ENCODE data around the gene IL31.
A peak's percentile ranks its signal among the peaks of the same experiment; 100 is the strongest.
"Not testable (repeated sequence)": the region's sequence is repeated elsewhere in the genome, so short reads cannot be mapped to it uniquely, and the experiment has no call there.

IL31 gene

DNA sequence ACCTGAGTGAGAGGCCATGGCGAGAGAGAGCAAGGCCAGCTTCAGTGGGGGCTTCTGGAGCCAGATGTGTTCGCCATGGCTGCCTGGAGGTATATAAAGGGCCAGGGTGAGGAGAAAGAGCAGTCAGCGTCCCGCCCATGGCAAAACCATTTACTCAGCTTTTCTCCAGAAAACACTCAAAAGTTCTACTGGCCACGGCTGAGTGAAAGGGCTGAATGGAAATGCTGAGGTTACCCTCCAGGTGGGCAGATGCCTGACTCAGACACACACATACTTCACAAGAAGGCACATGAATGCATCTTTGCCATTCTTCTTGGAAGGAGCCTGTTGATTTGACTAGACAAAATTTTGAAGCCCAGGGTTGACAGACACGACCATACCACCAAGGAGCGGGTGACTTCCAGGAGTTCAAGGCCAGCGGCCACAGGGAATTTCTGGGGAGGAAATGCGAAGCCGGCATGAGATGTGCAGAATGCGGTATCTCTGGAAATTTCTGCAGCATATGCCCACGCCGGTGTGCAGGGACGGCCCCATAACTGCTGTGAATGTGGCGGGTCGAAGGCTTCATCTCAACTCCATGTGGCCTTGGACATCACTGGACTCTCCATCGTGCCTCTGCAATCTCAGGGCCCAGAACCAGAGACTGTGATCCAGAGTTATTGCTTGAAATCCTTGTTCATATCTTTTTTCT lies at the start of gene IL31:
Gene IL31 (minus strand): TSS at position 67 of the 691 bp plus-strand sequence. CDS start 49 bp downstream, at position 18.
- DNase-seq (ENCODE audit: low read depth in 2 of 2) = no peak

DNA sequence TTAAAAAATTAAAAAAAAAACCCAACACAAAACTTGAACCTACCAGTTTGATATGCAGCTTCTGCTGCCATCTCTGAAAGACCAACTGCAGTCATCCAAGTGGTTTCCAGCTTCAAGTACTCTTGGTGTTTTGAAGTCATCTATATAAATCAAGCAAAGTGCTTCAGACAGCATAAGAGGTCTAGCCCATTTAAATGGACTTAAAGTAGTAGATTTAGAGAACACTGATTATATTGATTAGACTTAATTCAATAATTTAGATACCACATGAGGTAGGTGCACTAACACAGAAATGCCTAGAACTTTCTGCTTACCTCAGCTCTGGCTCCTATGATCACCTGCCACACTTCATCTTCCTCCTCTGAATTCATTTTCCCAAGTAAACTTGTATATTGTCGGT lies 42.4 kb upstream of the IL31 start:
- no peak for DNase-seq (ENCODE audit: low read depth in 2 of 2)

DNA sequence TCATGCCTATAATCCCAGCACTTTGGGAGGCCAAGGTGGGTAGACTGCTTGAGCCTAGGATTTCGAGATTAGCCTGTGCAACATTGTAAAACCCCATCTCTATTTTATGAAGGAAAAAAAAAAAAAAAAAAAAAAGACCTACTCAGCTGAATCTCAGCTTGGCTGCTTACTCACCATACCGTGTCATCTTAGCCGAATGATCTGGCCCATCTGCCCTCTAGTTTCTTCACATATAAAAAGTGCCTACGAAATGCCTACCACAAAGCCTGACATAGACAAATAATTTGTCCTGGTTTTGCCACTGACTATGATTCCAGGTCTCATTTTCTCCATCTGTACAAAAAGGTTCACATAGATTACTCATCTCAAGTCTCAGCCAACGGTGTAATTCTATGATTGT lies 41.8 kb upstream of the IL31 start:
- no peak for DNase-seq (ENCODE audit: low read depth in 2 of 2)

DNA sequence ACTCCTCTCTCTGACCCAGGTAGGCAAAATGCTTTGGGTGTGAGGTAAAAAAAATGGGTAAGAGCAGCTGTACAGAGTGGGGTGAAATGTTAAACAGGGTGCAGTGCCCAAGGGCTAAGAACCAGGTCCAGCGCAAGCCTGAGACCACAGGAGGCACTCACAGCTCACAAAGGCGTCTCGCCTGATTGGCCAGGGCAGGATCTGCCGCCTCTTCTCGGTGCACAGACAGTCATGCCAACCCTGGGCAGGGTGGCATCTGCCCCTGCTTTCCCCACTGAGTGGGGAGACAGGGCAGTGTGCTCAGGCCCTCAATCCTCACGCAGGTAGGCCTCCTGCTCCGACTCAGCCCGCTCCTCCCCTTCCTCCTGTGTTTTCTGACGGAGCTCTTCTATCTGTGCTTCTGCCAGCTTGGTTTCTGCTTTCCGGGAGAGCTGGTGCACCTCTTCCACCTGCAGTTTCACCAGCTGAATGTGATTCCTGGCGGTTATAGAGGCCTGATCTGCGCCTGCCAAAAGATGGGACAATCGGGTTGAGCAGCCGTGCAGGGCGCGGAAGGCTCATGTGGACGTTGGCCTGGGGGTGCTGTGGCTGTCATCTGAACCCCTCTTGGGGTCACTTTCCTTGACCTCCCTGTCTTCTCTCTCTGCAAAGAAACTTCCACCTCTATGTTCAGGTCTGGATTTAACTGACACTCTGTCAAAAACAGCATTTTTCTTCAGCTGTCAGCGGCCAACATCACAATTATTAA lies 34.2 kb upstream of the IL31 start:
- no peak for DNase-seq (ENCODE audit: low read depth in 2 of 2)

DNA sequence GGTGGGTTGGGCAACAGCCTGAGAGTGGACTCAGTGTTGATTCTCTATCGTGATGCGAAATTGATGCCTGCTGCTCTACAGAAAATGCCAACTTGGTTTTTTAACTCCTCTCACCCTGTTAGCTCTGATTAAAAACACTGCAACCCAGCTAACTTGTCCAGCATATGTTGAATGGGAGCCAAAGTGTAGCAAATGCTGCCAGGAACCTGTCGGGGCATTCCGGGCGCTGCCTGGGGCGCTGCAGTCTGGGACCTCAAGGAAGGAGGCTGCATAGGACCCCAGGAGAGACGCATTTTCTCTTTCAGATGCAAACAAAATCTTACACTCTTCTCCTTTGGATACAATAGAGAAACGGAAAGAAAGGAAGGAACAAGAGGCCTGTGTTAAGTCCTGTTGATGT lies 33.4 kb upstream of the IL31 start:
- no peak for DNase-seq (ENCODE audit: low read depth in 2 of 2)

DNA sequence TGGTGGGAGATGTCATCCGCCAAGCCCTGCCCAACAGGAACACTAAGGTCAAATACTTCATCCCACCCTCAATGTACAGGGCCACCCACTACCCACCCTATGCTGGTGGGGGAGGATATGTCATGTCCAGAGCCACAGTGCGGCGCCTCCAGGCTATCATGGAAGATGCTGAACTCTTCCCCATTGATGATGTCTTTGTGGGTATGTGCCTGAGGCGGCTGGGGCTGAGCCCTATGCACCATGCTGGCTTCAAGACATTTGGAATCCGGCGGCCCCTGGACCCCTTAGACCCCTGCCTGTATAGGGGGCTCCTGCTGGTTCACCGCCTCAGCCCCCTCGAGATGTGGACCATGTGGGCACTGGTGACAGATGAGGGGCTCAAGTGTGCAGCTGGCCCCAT lies 33.0 kb upstream of the IL31 start:
- no peak for DNase-seq (ENCODE audit: low read depth in 2 of 2)

DNA sequence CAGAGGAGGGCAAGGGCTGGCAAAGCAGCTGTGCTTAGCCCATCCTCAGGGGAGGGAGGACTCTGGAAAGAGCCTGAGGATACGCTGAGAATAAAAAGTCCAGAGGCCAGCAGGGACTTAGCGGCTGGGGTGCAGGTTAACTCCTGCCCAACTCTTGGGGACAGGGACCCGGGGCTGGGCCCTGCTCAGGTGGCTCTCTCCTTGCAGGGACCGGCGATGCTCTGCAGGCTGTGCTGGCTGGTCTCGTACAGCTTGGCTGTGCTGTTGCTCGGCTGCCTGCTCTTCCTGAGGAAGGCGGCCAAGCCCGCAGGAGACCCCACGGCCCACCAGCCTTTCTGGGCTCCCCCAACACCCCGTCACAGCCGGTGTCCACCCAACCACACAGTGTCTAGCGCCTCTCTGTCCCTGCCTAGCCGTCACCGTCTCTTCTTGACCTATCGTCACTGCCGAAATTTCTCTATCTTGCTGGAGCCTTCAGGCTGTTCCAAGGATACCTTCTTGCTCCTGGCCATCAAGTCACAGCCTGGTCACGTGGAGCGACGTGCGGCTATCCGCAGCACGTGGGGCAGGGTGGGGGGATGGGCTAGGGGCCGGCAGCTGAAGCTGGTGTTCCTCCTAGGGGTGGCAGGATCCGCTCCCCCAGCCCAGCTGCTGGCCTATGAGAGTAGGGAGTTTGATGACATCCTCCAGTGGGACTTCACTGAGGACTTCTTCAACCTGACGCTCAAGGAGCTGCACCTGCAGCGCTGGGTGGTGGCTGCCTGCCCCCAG lies 32.3 kb upstream of the IL31 start:
- DNase-seq (ENCODE audit: low read depth in 2 of 2) = no peak

DNA sequence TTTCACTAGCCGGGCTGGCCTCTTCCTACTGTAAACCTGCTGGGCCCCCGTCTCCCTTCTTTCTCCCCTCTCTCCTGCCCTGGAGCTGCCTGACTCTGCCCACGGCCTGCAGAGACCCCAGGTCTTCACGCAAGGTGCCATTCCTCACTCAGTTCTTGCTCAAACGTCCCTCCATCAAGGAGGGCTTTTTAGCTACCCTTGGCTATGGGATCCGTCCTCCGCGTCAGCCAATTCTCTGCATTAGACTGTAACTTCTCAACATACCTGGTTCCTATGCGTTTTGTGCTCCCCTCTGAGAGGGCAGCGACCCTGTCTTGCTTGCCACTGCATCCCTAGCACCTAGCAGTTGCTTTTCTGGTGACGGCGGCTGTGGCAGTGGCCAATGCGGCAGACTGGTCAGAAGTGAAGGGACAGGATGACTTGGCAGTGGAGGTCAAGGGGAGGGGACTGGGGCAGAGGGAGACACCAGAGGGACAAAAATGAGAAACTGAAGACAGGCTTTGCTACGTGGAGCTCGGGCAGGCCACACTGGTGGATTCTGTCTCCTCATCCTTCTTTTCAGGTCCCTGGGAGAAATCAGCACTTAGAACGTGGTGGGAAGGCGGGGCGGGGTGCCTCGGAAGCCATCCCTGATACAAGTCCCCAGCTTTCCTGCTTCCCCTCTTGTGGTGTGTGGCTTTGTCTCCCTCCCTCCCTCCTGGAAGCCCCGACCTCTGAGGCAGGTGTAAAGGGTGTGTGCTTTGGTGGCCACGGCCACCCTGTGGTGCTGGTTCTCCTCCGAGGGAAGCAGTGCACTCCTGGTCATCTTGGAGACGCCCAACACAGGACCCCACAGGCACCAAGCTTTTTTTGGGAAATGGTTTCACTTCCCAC lies 31.3 kb upstream of the IL31 start:
- no peak for DNase-seq (ENCODE audit: low read depth in 2 of 2)

DNA sequence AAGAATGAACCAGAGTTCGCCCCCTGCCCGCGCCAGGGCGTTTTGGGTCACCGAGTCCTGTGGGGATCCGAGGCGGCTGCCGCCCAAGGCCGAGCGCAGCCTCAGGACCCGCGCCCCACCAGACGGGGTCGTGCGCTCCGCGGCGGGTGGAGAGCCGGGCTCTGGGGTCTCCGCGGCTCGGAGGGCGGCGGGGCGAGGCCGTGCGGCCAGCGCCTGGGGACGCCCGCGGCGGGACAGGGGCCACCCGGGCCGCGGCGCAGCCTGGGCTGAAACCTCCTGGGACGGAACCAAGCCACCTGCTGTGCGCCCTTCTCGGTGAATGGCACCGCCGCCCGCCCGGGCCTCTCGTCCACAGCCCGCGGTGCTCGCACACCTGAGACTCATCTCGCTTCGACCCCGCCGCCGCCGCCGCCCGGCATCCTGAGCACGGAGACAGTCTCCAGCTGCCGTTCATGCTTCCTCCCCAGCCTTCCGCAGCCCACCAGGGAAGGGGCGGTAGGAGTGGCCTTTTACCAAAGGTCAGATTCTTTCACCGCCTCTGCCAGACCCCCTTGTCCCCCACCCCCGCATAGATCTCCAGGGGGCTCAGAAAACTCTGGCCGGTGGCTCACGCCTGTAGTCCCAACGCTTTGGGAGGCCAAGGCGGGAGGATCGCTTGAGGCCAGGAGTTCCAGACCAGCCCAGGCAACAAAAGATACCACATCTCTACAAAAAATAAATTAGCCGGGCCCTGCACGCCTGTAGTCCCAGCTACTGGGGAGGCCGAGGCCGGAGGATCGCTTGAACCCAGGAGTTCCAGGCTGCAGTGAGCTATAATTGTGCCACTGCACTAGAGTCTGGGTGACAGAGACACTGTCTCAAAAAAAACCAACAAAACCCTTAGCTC lies 30.4 kb upstream of the IL31 start:
- DNase-seq (ENCODE audit: low read depth in 2 of 2) = no peak

DNA sequence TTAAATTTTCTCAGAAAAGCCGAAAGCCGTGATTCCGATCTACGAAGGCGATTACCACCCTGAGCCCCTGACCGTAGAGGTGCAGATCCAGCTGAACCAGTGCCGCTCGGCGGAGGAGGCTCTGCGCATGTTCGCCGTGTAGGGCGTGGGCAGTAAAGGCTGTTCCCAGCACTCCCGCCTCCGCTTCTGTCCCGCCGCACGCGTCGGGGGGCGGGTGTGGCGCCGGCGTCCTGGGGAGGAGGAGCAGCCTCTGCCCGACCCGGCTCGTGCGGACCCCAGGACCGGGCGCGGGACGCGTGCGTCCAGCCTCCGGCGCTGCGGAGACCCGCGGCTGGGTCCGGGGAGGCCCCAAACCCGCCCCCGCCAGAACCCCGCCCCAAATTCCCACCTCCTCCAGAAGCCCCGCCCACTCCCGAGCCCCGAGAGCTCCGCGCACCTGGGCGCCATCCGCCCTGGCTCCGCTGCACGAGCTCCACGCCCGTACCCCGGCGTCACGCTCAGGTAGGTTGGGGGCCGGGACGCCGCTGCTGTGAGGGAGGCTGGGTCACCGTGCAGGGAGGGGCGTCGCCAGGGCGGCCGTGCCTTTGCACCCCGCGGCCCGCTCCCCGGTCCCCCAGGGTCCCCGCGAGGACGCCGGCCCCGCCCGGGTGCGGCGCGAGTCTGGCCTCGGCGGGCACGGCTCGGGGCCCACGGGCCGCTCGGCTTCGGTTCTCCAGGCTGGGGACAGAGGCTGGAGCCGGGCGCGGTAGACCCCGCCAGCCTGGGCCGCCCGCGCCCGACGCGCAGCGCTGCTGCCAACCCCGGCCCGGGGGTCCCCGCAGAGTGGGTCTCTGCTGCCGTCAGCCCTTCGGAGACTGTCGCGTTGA lies 29.5 kb upstream of the IL31 start, which contains the start of gene B3GNT4:
Gene B3GNT4 (plus strand): TSS at position 409 of the 866 bp plus-strand sequence. CDS start 910 bp downstream, outside the sequence.
- peak; percentile 43 to 64 for DNase-seq (ENCODE audit: low read depth in 2 of 2)

DNA sequence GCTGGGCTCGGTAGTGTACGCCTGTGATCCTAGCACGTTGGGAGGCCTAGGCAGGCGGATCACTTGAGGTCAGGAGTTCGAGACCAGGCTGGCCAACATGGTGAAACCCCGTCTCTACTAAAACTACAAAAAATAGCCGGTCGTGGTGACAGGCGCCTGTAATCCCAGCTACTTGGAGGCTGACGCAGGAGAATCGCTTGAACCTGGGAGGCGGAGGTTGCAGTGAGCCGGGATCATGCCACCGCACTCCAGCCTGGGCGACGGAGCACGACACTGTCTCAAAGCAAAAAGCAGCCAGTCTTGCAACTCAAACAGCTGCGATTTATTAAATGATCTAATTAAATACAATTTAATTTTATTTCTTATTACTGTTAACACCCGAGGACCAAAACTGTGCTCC lies 28.8 kb upstream of the IL31 start:
- DNase-seq (ENCODE audit: low read depth in 2 of 2) = not testable (repeated sequence)

DNA sequence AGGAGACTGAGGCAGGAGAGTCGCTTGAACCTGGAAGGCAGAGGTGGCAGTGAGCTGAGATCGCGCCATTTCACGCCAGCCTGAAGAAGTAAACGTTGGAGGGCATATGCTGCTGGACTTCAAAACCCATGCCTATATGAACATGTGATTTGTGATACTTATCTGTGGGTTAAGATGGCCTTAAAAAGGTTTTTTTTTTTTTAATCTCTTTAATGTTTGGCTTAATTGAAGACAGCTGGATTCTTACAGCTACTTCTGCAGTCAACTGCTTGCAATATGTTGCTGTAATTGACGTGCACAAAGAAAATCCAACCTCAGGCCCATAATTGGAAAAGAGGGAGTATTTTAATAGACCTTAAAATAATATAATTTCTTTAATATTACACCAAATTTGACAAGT lies 28.0 kb upstream of the IL31 start:
- DNase-seq (ENCODE audit: low read depth in 2 of 2) = no peak

DNA sequence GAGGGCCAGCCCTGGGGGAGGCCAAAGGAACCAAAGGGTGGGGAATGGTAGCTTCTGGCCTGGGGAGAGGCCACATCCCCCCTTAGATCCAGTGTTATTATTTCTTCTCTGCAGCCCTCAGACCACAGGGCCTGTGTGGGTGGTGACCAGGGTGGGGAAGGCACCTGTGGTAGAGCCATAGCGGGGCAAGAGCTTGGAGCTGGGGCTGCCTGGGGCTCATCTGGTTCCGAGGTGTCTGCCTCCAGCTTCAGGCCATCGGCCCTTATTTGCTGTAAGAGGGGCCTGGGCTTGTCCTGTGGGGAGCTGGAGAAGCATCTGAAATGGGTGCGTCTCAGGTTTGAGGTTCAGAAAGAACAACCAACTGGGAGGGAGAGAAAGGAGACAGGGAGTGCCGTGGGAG lies 27.4 kb upstream of the IL31 start:
- no peak for DNase-seq (ENCODE audit: low read depth in 2 of 2)

DNA sequence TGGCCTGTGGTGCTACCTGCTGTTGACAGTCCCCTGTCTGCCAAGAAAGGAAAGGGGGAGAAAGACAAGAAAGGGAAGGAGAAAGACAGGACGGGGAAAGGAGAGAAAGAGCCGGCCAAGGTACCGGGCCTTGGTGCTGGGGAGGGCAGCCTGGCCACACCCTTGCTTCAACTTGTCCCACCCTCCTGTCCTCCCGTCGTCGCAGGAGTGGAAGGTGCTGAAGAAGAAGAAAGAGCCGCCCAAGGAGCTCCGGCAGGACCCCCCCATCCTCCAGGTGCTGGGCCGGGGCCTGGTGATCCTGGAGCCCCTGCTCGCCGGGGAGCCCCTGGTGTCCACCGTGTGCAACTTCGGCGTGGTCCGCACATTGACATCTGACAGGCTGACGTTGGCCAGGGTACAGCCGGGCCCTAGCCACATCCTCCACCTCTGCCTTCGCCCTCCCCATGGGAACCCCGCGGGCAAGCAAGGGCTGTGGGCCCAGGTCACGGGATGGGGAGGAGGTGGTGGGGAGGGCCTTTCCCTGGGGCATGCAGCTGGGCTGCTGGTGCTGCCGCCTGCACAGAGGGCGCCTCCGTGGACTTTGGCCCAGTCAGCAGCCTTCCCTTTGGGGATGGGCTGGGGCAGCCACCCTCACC lies 26.6 kb upstream of the IL31 start:
- DNase-seq (ENCODE audit: low read depth in 2 of 2) = no peak

DNA sequence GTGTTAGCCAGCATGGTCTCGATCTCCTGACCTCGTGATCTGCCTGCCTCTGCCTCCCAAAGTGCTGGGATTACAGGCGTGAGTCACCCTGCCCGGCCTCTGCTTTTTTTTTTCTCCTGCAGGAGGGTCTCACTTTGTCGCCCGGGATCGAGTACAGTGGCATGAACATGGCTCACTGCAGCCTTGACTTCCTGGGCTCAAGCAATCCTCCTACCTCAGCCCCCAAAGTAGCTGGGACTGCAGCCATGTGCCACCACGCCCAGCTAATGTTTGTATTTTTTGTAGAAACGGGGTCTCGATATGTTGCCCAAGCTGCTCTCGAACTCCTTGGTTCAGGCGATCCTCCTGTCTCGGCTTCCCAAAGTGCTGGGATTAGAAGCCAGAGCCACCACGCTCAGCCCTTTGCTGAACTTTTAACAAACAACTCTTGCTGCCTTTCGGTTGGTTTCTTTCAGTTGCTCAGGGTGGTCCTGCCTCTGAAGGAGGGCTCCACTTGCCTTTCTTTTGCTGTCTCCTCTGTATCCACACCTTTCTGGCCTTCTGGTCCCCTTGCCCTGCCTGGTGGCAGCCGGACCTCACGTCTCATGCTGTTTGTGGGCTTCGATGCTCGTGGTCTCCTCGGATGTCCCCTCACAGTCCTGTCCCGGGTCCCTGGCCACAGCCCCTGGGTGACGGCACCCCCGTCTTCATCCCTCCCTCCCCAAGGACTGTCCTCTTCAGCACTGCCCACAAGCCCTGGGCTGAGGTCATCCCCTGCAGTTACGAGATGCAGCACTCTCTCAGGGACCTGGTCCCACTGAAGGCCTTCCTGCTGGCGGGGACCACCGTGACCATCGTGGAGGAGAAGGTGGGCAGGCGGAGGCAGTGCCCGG lies 25.7 kb upstream of the IL31 start:
- no peak for DNase-seq (ENCODE audit: low read depth in 2 of 2)

DNA sequence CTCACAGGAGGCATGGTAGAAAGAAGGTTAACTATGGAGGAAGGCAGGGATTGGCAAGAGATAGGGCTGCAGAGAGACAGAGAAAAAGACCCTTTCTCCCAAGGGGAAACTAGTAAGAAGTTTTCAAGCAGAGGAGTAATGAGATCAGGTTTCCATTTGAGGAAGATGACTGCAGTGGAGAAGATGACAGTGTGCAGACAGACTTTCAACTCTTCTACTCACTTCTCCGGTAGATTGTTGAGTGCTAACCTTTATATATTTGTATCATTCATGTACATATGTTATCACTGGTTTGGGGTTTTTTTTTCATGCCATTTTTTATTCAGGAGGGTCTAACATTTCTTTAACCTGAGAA lies 23.6 kb upstream of the IL31 start:
- no peak for DNase-seq (ENCODE audit: low read depth in 2 of 2)

DNA sequence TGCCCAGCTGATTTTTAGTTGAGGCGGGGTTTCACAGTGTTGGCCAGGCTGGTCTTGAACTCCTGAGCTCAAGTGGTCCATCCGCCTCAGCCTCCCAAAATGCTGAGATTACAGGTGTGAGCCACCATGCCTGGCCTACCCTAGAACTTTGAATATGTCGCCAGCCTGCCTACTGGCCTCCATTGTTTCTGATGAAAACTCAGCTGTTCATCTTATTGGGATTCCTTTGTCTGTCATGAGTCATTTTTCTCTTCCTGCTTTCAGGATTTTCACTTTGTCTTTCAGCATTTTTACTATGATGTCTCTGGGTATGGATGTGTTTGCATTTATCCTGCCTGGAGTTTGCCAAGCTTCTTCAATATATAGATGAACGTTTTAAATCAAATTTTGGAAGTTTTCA lies 21.4 kb upstream of the IL31 start:
- no peak for DNase-seq (ENCODE audit: low read depth in 2 of 2)

DNA sequence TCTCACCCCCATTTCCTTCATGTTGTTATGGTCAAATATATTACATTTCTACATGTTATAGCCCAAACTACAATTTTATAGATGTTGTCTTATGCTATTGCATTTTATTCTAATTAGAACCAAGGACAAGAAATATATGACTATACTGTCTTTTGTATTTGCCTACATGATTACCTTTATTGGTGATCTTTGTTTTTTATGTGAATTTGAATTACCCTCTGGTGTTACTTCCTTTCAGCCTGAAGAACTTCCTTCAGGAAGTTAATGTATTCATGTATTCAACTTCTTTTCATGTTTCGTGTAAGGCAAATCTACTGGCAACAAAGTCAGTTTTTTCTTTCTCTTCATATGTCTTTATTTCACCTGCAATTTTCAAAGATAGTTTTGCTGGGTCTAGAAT lies 20.8 kb upstream of the IL31 start:
- no peak for DNase-seq (ENCODE audit: low read depth in 2 of 2)
